GM10847 (cell line): ENCODE data around the gene NR3C1.

Source experiments
- POLR2A ChIP-seq: IDR thresholded peaks from 2 replicates; pipeline ENCODE4 v1.6.1; 2011; ENCODE audit not compliant: insufficient read length; ENCODE audit errors: extremely low read depth

NR3C1 gene

GRCh38 chr5:143262393-143263174 lies 140.9 kb downstream of the NR3C1 start:
- TF ChIP-seq POLR2A: no peak

GRCh38 chr5:143261748-143262392 lies 141.6 kb downstream of the NR3C1 start:
- TF ChIP-seq POLR2A: no peak

GRCh38 chr5:143259254-143259605 lies 144.3 kb downstream of the NR3C1 start:
- TF ChIP-seq POLR2A: no peak

- no peak for TF ChIP-seq POLR2A
These were observed 144.8 kb downstream of the NR3C1 start for GRCh38 chr5:143258559-143259253.

GRCh38 chr5:143254819-143255218 lies 148.7 kb downstream of the NR3C1 start:
- TF ChIP-seq POLR2A: no peak

GRCh38 chr5:143251946-143252345 lies 151.5 kb downstream of the NR3C1 start:
- no peak for TF ChIP-seq POLR2A

- TF ChIP-seq POLR2A: no peak
These were observed 152.3 kb downstream of the NR3C1 start for GRCh38 chr5:143251190-143251589.

- no peak for TF ChIP-seq POLR2A
These were observed 153.6 kb downstream of the NR3C1 start for GRCh38 chr5:143249851-143250250.

GRCh38 chr5:143248822-143249579 lies 154.5 kb downstream of the NR3C1 start:
- no peak for TF ChIP-seq POLR2A

GRCh38 chr5:143248391-143248790 lies 155.1 kb downstream of the NR3C1 start:
- TF ChIP-seq POLR2A: no peak

GRCh38 chr5:143247134-143247815 lies 156.2 kb downstream of the NR3C1 start:
- TF ChIP-seq POLR2A: no peak

GRCh38 chr5:143245929-143246561 lies 157.4 kb downstream of the NR3C1 start:
- TF ChIP-seq POLR2A: no peak

GRCh38 chr5:143244990-143245389 lies 158.5 kb downstream of the NR3C1 start:
- TF ChIP-seq POLR2A: no peak

- no peak for TF ChIP-seq POLR2A
These were observed 159.3 kb downstream of the NR3C1 start for GRCh38 chr5:143244000-143244736.
